Osteocyte (in vitro differentiated cells): ENCODE results near the gene ANO8. TPM values are rescaled to one million over a fixed set of nuclear protein-coding genes. Genes with fewer than 3 reads are reported as not detected.

ENCODE experiments used
- DNase-seq: peaks from one replicate; pipeline ENCODE4 v3.0.0; 2021; ENCODE audit warnings: mixed read lengths; ENCODE audit not compliant: unreplicated experiment; ENCODE audit errors: extremely low spot score
- H3K27ac Mint-ChIP-seq: one replicate; pipeline ENCODE4 v1.8.0; 2021; ENCODE audit warnings: mild to moderate bottlenecking, mixed read lengths; ENCODE audit not compliant: unreplicated experiment
- H3K27me3 Mint-ChIP-seq: one replicate; pipeline ENCODE4 v1.8.0; 2021; ENCODE audit warnings: mixed read lengths; ENCODE audit not compliant: unreplicated experiment
- H3K36me3 Mint-ChIP-seq: one replicate; pipeline ENCODE4 v1.8.0; 2021; ENCODE audit warnings: mixed read lengths; ENCODE audit not compliant: unreplicated experiment
- H3K4me1 Mint-ChIP-seq: one replicate; pipeline ENCODE4 v1.8.0; 2021; ENCODE audit warnings: mixed read lengths; ENCODE audit not compliant: unreplicated experiment
- H3K4me3 Mint-ChIP-seq: one replicate; pipeline ENCODE4 v1.8.0; 2021; ENCODE audit warnings: mild to moderate bottlenecking, moderate library complexity, mixed read lengths; ENCODE audit not compliant: unreplicated experiment
- H3K9me3 Mint-ChIP-seq: one replicate; pipeline ENCODE4 v1.8.0; 2021; ENCODE audit warnings: mixed read lengths; ENCODE audit not compliant: unreplicated experiment
- CTCF ChIP-seq: fragments of 200-600 bp; sonication (generic); IDR thresholded peaks from 2 replicates; pipeline ENCODE4 v1.5.0; 2021; ENCODE audit warnings: antibody characterized with exemption, mild to moderate bottlenecking, moderate library complexity
- total RNA-seq: library from RNA; stranded (reverse); gene quantifications from 2 replicates; pipeline ENCODE4 v1.2.1, GENCODE V29; 2021

Gene ANO8
- total RNA-seq, 1 donor from 2014 or later, result 21.9 TPM

GRCh38 chr19:17311455-17312188 lies 23.0 kb downstream of the ANO8 start:
- peaks cover 10% of the 10 kb centered on the region for H3K36me3 Mint-ChIP-seq
- DNase-seq, result no peak
- H3K27me3 Mint-ChIP-seq, result no peaks in the 10 kb centered on the region
- peak overlapping the region; percentile 65 for H3K4me3 Mint-ChIP-seq
- H3K27ac Mint-ChIP-seq, result peak overlapping the region; percentile 93
- TF ChIP-seq CTCF, result no peak
- no peaks in the 10 kb centered on the region for H3K9me3 Mint-ChIP-seq
- peaks cover 37% of the 10 kb centered on the region for H3K4me1 Mint-ChIP-seq

- TF ChIP-seq CTCF, result no peak
- DNase-seq, result no peak
Observed at GRCh38 chr19:17309965-17310461, 24.6 kb downstream of the ANO8 start.

GRCh38 chr19:17309198-17309964 lies 25.3 kb downstream of the ANO8 start, which contains the start of gene DDA1:
Gene DDA1 (plus strand): TSS chr19:17309563. CDS start chr19:17309655, 92 bp downstream.
- H3K4me3 Mint-ChIP-seq, result peak within 1 kb of the TSS; percentile 94
- H3K4me1 Mint-ChIP-seq, result peaks cover 52% of the 10 kb centered on the region
- no peaks in the 10 kb centered on the region for H3K9me3 Mint-ChIP-seq

More at GRCh38 chr19:17309965-17310461, 24.6 kb downstream of the ANO8 start:
- Mint-ChIP-seq H3K27ac (peak overlapping the region; percentile 78), H3K4me3 (peak overlapping the region; percentile 94), H3K36me3 (peaks cover 2% of the 10 kb centered on the region), H3K9me3 (no peaks in the 10 kb centered on the region), H3K4me1 (peaks cover 46% of the 10 kb centered on the region), H3K27me3 (no peaks in the 10 kb centered on the region)

GRCh38 chr19:17307876-17308377 lies 26.7 kb downstream of the ANO8 start:
- Mint-ChIP-seq H3K36me3 (no peaks in the 10 kb centered on the region), H3K9me3 (no peaks in the 10 kb centered on the region), H3K4me3 (peak overlapping the region; percentile 41), H3K27ac (no peak overlapping the region), H3K4me1 (peaks cover 58% of the 10 kb centered on the region), H3K27me3 (no peaks in the 10 kb centered on the region)
- no peak for DNase-seq
- no peak for TF ChIP-seq CTCF

More at GRCh38 chr19:17309198-17309964, 25.3 kb downstream of the ANO8 start, which contains the start of gene DDA1:
- H3K27ac Mint-ChIP-seq, result peak within 1 kb of the TSS; percentile 83
- no peaks in the 10 kb centered on the region for H3K27me3 Mint-ChIP-seq
- peak; percentile 99 for DNase-seq
- peaks cover 2% of the 10 kb centered on the region for H3K36me3 Mint-ChIP-seq
- TF ChIP-seq CTCF, result no peak
